ENCODE results near the gene MTA2.

DNA sequence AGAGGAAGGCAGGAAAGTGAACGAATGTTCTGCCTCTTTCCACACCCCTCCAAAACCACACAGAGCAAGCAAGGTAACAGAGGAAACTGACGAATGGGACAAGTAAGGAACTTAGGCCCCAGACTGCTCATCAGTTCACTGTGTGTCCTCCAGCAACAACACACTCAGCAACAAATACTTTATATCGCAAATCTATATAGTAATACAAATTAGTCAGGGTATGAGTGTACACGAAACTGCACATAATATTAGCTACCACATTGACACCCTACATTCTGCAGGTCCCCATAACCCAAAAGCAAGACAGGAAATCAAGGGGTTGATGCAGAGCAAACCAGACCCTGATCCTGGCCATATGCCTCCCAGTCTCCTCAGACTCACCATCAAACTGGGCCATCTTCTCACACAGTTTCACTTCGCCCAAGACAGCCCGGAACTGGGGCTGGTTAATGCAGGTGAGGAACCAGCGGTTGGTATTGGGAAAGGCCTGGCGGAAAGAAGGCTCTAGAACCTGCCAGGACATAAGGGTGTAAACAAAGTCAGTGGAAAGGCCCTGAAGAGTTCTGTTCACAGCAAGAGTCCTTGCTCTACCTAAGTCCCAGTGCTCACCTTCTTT lies 34.5 kb downstream of the MTA2 start:
- TF ChIP-seq, protein P1, sequence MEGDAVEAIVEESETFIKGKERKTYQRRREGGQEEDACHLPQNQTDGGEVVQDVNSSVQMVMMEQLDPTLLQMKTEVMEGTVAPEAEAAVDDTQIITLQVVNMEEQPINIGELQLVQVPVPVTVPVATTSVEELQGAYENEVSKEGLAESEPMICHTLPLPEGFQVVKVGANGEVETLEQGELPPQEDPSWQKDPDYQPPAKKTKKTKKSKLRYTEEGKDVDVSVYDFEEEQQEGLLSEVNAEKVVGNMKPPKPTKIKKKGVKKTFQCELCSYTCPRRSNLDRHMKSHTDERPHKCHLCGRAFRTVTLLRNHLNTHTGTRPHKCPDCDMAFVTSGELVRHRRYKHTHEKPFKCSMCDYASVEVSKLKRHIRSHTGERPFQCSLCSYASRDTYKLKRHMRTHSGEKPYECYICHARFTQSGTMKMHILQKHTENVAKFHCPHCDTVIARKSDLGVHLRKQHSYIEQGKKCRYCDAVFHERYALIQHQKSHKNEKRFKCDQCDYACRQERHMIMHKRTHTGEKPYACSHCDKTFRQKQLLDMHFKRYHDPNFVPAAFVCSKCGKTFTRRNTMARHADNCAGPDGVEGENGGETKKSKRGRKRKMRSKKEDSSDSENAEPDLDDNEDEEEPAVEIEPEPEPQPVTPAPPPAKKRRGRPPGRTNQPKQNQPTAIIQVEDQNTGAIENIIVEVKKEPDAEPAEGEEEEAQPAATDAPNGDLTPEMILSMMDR (IDR thresholded peaks at IDR 0.05) = no peak
- no peak for TF ChIP-seq POLR2A (IDR thresholded peaks at IDR 0.05)

All from Peyer's patch (tissue), 4 donors.